Measurements from ENCODE around the gene LRRC38. TPM values are rescaled to one million over a fixed set of nuclear protein-coding genes. Genes with fewer than 3 reads are reported as not detected.

LRRC38 gene
- total and polyA plus RNA-seq, 12 donors: 0.15 to 6.7 (median 0.96) TPM; not detected in 2

GRCh38 chr1:13432251-13432650, 81.6 kb downstream of the LRRC38 start:
- TF ChIP-seq CTCF (IDR thresholded peaks at IDR 0.05): no peak
- intact Hi-C loops (cut with DNase I): no loop called here
- H3K27me3 ChIP-seq: peaks cover 0 to 13% (median 4%) of the 10 kb centered on the region in 7 donors
- DNase-seq: no peak
- H3K4me3 ChIP-seq: no peak overlapping the region
- ATAC-seq: no peak
- H3K36me3 ChIP-seq: no peaks in the 10 kb centered on the region
- WGBS, 2 donors: 60 to 67% methylated on average over 3 of the region's 3 CpGs
- H3K9me3 ChIP-seq: peaks cover 0 to 9% (median 0%) of the 10 kb centered on the region in 11 donors
- H3K27ac ChIP-seq: no peak overlapping the region
- H3K4me1 ChIP-seq: peaks cover 0 to 4% (median 0%) of the 10 kb centered on the region in 9 donors

- no peak overlapping the region for H3K27ac ChIP-seq
- 91 to 93% methylated on average over 13 of the region's 13 CpGs for WGBS, 2 donors
These were observed 83.3 kb downstream of the LRRC38 start for GRCh38 chr1:13430495-13430894.

More at GRCh38 chr1:13430495-13430894, 83.3 kb downstream of the LRRC38 start:
- TF ChIP-seq CTCF (IDR thresholded peaks at IDR 0.05): no peak
- ATAC-seq: no peak
- no peak overlapping the region for H3K4me3 ChIP-seq
- H3K4me1 ChIP-seq: peaks cover 0 to 4% (median 0%) of the 10 kb centered on the region in 9 donors
- peaks cover 0 to 9% (median 0%) of the 10 kb centered on the region in 11 donors for H3K9me3 ChIP-seq
- H3K27me3 ChIP-seq: peaks cover 0 to 8% (median 0%) of the 10 kb centered on the region in 7 donors
- intact Hi-C loops (cut with DNase I): no loop called here
- no peaks in the 10 kb centered on the region for H3K36me3 ChIP-seq
- DNase-seq: no peak

Other genes starting within 250 kb of the LRRC38 start
- gene PRAMEF8, start 228.9 kb downstream of the LRRC38 start, total RNA-seq: not detected
- not detected for gene PRAMEF8, start 228.9 kb downstream of the LRRC38 start, polyA plus RNA-seq
- gene PRAMEF33, start 210.5 kb downstream of the LRRC38 start, total RNA-seq: not detected
- not detected for gene PRAMEF33, start 210.5 kb downstream of the LRRC38 start, polyA plus RNA-seq
- not detected for gene PRAMEF15, start 198.4 kb downstream of the LRRC38 start, total RNA-seq
- gene PRAMEF15, start 198.4 kb downstream of the LRRC38 start, polyA plus RNA-seq: not detected
- not detected for gene PRAMEF14, start 166.9 kb downstream of the LRRC38 start, total RNA-seq
- gene PRAMEF14, start 166.9 kb downstream of the LRRC38 start, polyA plus RNA-seq: not detected
- gene PRAMEF19, start 142.1 kb downstream of the LRRC38 start, total RNA-seq: not detected
- gene PRAMEF19, start 142.1 kb downstream of the LRRC38 start, polyA plus RNA-seq: not detected
- not detected for gene PRAMEF17, start 124.4 kb downstream of the LRRC38 start, total RNA-seq
- not detected for gene PRAMEF17, start 124.4 kb downstream of the LRRC38 start, polyA plus RNA-seq
- gene PRAMEF20, start 103.6 kb downstream of the LRRC38 start, total RNA-seq: not detected
- not detected for gene PRAMEF20, start 103.6 kb downstream of the LRRC38 start, polyA plus RNA-seq
- 10 to 100 TPM; 13.7 to 51.6 (median 27.9) TPM for gene PDPN, start 69.8 kb upstream of the LRRC38 start, total RNA-seq
- 100 to 1,000 TPM in 1 of 2 donors, 1 to 10 TPM in 1; 4.4 to 165 TPM for gene PDPN, start 69.8 kb upstream of the LRRC38 start, polyA plus RNA-seq
- gene PRDM2, start 186.2 kb upstream of the LRRC38 start, total RNA-seq: 10 to 100 TPM; 37.5 to 57.3 (median 43.1) TPM
- gene PRDM2, start 186.2 kb upstream of the LRRC38 start, polyA plus RNA-seq: 10 to 100 TPM; 10.3 to 26.3 TPM